ENCODE measurements around the gene SPOCK1. TPM values are rescaled to one million over a fixed set of nuclear protein-coding genes. Genes with fewer than 3 reads are reported as not detected.
"Not testable (repeated sequence)": the region's sequence is repeated elsewhere in the genome, so short reads cannot be mapped to it uniquely, and the experiment has no call there.

SPOCK1 gene
- polyA plus RNA-seq, 2 donors, result 0.86 to 0.88 TPM

DNA sequence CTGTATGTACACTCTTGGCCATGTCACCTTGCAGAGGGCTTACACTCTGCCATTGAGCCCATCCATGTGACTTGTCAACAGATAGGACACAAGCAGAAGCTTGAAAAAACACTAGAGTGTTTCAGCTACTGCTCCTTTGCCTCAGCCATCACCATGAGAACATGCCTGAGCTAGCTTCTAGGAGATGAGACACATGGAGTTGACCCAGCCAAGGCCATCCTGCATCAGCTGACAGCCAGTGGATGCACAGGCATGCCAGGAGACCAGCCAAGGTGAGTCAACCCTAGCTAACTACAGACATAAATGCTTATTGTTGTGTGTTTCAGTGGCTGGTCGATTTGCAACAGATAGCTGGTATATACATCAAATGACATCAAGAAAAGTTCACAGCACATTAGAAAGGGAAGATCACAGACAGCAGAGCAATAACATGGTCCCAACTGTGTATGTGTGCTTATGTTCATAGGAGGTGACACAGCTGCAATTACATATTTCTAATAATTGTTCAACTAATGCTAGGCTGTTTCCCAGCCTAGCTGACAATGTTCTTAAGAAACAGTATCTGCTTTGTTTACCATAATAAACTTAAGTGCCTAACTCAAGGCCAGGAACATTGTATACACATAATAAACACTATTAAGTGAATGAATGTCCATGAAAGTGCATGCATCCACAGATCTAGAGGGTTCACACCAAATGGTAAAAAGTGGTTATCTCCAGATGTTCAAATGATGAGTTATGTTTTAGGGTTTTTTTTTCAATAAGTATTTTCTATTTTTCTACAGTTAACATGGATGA is 105.7 kb downstream of the SPOCK1 start:
- H3K36me3 ChIP-seq (ENCODE audit: control insufficient read depth in 2 of 2, insufficient read depth in 2 of 2, low read length in 1 of 2), result no peaks in the 10 kb centered on the region
- 33 to 40% methylated on average over 1 of the region's 1 CpG for WGBS, 2 donors
- H3K4me3 ChIP-seq (ENCODE audit: low read depth in 1 of 2, low read length in 2 of 2), result no peak overlapping the region
- no peaks in the 10 kb centered on the region for H3K4me1 ChIP-seq (ENCODE audit: control insufficient read depth in 2 of 2, insufficient read depth in 2 of 2, low read length in 1 of 2)
- H3K27ac ChIP-seq (ENCODE audit: low read depth in 2 of 2, low read length in 1 of 2), result no peak overlapping the region
- H3K9me3 ChIP-seq (ENCODE audit: control insufficient read depth in 2 of 2, insufficient read depth in 1 of 2, low read depth in 1 of 2, low read length in 1 of 2), result no peaks in the 10 kb centered on the region
- no peaks in the 10 kb centered on the region for H3K27me3 ChIP-seq (ENCODE audit: control insufficient read depth in 1 of 2, insufficient read depth in 2 of 2, low read length in 2 of 2)

DNA sequence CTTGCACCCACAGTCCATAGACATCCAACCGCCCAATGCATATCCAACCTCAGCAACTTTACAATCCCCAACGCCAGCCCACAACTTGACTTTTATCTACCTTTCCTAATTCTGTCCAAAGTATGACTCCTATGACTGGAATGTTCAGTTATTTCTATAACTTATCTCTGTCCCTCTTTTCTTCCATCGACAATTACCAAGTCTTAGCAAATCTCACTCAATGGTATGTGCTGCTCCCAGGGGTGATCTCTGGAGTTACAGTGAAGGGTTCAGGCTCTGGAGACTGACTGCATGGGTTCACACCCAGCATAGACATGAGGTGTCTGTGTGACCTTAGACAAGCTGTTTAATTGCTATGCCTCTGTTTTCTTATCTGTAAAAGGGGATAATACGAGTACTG is 106.9 kb downstream of the SPOCK1 start:
- Histone ChIP-seq H3K4me1 (ENCODE audit: control insufficient read depth in 2 of 2, insufficient read depth in 2 of 2, low read length in 1 of 2) (no peaks in the 10 kb centered on the region), H3K9me3 (ENCODE audit: control insufficient read depth in 2 of 2, insufficient read depth in 1 of 2, low read depth in 1 of 2, low read length in 1 of 2) (no peaks in the 10 kb centered on the region), H3K27me3 (ENCODE audit: control insufficient read depth in 1 of 2, insufficient read depth in 2 of 2, low read length in 2 of 2) (no peaks in the 10 kb centered on the region), H3K4me3 (ENCODE audit: low read depth in 1 of 2, low read length in 2 of 2) (no peak overlapping the region), H3K36me3 (ENCODE audit: control insufficient read depth in 2 of 2, insufficient read depth in 2 of 2, low read length in 1 of 2) (no peaks in the 10 kb centered on the region), H3K27ac (ENCODE audit: low read depth in 2 of 2, low read length in 1 of 2) (no peak overlapping the region)
- WGBS, 2 donors, result 88 to 89% methylated on average over 4 of the region's 4 CpGs

DNA sequence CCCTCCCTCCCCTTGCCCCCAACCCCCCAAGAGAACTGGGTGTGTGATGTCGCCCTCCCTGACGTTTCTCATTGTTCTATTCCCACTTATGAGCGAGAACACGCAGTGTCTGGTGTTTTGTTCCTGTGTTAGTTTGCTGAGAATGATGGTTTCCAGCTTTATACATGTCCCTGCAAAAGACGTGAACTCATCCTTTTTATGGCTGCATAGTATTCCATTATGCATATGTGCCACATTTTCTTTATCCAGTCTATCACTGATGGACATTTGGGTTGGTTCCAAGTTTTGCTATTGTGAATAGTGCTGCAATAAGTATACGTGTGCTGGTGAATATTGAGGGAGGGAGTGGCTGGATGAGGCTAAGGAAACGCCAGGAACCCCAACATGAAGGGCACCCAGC is 108.1 kb downstream of the SPOCK1 start:
- H3K27ac ChIP-seq (ENCODE audit: low read depth in 2 of 2, low read length in 1 of 2); H3K27me3 ChIP-seq (ENCODE audit: control insufficient read depth in 1 of 2, insufficient read depth in 2 of 2, low read length in 2 of 2); H3K4me3 ChIP-seq (ENCODE audit: low read depth in 1 of 2, low read length in 2 of 2); H3K9me3 ChIP-seq (ENCODE audit: control insufficient read depth in 2 of 2, insufficient read depth in 1 of 2, low read depth in 1 of 2, low read length in 1 of 2); H3K36me3 ChIP-seq (ENCODE audit: control insufficient read depth in 2 of 2, insufficient read depth in 2 of 2, low read length in 1 of 2); H3K4me1 ChIP-seq (ENCODE audit: control insufficient read depth in 2 of 2, insufficient read depth in 2 of 2, low read length in 1 of 2): not testable (repeated sequence)
- WGBS, 2 donors, result 90 to 92% methylated on average over 7 of the region's 7 CpGs

DNA sequence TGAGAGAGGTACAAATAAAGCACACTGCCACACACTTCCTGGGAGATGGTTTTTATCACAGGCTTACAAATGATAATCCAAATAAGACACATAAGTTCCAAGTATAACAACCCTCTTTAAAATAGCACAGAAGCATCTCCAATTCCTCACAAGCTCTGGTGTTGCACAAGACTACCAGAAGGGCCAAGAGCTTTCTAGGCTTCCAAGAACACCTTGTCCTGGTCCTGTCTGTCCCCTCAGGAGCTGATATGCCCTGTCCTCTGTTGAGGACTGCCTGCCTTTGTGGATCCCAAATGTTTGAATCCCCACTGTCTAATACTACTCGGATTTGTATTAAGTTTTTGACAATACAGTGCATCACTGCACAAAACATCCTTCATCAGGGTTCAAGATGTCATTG is 110.1 kb downstream of the SPOCK1 start:
- Histone ChIP-seq H3K9me3 (ENCODE audit: control insufficient read depth in 2 of 2, insufficient read depth in 1 of 2, low read depth in 1 of 2, low read length in 1 of 2) (peaks cover 0 to 2% of the 10 kb centered on the region in 2 donors), H3K36me3 (ENCODE audit: control insufficient read depth in 2 of 2, insufficient read depth in 2 of 2, low read length in 1 of 2) (no peaks in the 10 kb centered on the region), H3K27ac (ENCODE audit: low read depth in 2 of 2, low read length in 1 of 2) (no peak overlapping the region), H3K4me1 (ENCODE audit: control insufficient read depth in 2 of 2, insufficient read depth in 2 of 2, low read length in 1 of 2) (no peaks in the 10 kb centered on the region), H3K4me3 (ENCODE audit: low read depth in 1 of 2, low read length in 2 of 2) (no peak overlapping the region), H3K27me3 (ENCODE audit: control insufficient read depth in 1 of 2, insufficient read depth in 2 of 2, low read length in 2 of 2) (no peaks in the 10 kb centered on the region)
- WGBS, 2 donors, result 70 to 71% methylated on average over 1 of the region's 1 CpG

DNA sequence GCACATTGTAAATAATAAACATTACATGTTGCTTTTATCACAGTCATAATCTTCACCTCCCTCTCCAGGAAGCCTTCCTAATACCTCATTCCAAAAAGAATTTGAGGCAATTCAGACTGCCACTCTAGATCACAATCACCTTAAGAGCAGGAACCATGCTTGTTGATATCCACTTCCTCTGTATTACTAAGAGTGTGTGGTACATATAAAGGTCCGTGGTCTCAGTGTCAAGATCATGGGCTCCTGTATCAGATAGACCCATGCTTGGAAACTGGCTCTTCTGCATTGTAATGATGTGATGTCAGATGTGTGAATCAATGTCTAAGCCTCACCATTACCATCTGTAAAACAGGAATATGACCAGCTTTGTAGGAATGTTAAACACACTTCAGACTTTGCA is 114.1 kb downstream of the SPOCK1 start:
- 76 to 77% methylated on average over 1 of the region's 1 CpG for WGBS, 2 donors
- Histone ChIP-seq H3K4me1 (ENCODE audit: control insufficient read depth in 2 of 2, insufficient read depth in 2 of 2, low read length in 1 of 2) (no peaks in the 10 kb centered on the region), H3K27me3 (ENCODE audit: control insufficient read depth in 1 of 2, insufficient read depth in 2 of 2, low read length in 2 of 2) (no peaks in the 10 kb centered on the region), H3K27ac (ENCODE audit: low read depth in 2 of 2, low read length in 1 of 2) (no peak overlapping the region), H3K4me3 (ENCODE audit: low read depth in 1 of 2, low read length in 2 of 2) (no peak overlapping the region), H3K36me3 (ENCODE audit: control insufficient read depth in 2 of 2, insufficient read depth in 2 of 2, low read length in 1 of 2) (no peaks in the 10 kb centered on the region), H3K9me3 (ENCODE audit: control insufficient read depth in 2 of 2, insufficient read depth in 1 of 2, low read depth in 1 of 2, low read length in 1 of 2) (peaks cover 5 to 6% of the 10 kb centered on the region in 2 donors)

DNA sequence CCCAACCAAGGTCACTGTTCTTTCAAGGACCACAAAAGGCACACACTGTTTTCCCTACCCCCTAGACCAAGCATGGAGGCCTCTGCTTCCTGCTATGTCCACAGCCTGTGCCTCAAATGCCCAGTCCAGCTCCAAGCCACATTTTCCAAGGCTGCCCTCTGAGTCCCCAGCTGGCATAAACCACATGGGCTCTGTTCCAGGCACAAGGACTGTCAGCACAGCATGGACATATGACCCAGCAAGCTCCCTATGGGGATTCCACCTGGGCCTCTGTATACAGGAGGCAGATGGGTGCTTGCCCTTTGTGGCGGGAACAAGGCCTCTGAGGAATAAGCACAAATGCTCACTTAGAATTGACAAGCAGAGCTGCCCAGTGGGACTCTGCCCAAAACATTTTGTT is 115.2 kb downstream of the SPOCK1 start:
- no peak overlapping the region for H3K4me3 ChIP-seq (ENCODE audit: low read depth in 1 of 2, low read length in 2 of 2)
- no peaks in the 10 kb centered on the region for H3K27me3 ChIP-seq (ENCODE audit: control insufficient read depth in 1 of 2, insufficient read depth in 2 of 2, low read length in 2 of 2)
- WGBS, 2 donors, result 97 to 100% methylated on average over 1 of the region's 1 CpG
- no peak overlapping the region for H3K27ac ChIP-seq (ENCODE audit: low read depth in 2 of 2, low read length in 1 of 2)
- no peaks in the 10 kb centered on the region for H3K4me1 ChIP-seq (ENCODE audit: control insufficient read depth in 2 of 2, insufficient read depth in 2 of 2, low read length in 1 of 2)
- no peaks in the 10 kb centered on the region for H3K36me3 ChIP-seq (ENCODE audit: control insufficient read depth in 2 of 2, insufficient read depth in 2 of 2, low read length in 1 of 2)
- H3K9me3 ChIP-seq (ENCODE audit: control insufficient read depth in 2 of 2, insufficient read depth in 1 of 2, low read depth in 1 of 2, low read length in 1 of 2), result peaks cover 5 to 6% of the 10 kb centered on the region in 2 donors

DNA sequence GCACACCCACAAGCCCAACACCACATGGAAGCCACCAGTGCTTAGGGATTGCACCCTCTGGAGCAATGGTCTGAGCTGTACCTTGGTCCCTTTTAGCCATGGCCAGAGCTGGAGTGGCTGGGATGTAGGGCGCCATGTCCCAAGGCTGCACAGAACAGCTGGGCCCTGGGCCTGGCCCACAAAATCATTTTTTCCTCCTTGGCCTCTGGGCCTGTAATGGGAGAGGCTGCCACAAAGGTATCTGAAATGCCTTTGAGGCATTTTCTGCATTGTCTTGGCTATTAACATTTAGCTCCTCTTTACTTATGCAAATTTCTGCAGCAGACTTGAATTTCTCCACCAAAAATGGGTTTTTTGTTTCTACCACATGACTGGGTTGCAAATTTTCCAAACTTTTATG is 117.6 kb downstream of the SPOCK1 start:
- no peak overlapping the region for H3K27ac ChIP-seq (ENCODE audit: low read depth in 2 of 2, low read length in 1 of 2)
- H3K4me3 ChIP-seq (ENCODE audit: low read depth in 1 of 2, low read length in 2 of 2), result no peak overlapping the region
- H3K4me1 ChIP-seq (ENCODE audit: control insufficient read depth in 2 of 2, insufficient read depth in 2 of 2, low read length in 1 of 2), result no peaks in the 10 kb centered on the region
- peaks cover 5 to 6% of the 10 kb centered on the region in 2 donors for H3K9me3 ChIP-seq (ENCODE audit: control insufficient read depth in 2 of 2, insufficient read depth in 1 of 2, low read depth in 1 of 2, low read length in 1 of 2)
- 90 to 93% methylated on average over 1 of the region's 1 CpG for WGBS, 2 donors
- no peaks in the 10 kb centered on the region for H3K27me3 ChIP-seq (ENCODE audit: control insufficient read depth in 1 of 2, insufficient read depth in 2 of 2, low read length in 2 of 2)
- H3K36me3 ChIP-seq (ENCODE audit: control insufficient read depth in 2 of 2, insufficient read depth in 2 of 2, low read length in 1 of 2), result no peaks in the 10 kb centered on the region

DNA sequence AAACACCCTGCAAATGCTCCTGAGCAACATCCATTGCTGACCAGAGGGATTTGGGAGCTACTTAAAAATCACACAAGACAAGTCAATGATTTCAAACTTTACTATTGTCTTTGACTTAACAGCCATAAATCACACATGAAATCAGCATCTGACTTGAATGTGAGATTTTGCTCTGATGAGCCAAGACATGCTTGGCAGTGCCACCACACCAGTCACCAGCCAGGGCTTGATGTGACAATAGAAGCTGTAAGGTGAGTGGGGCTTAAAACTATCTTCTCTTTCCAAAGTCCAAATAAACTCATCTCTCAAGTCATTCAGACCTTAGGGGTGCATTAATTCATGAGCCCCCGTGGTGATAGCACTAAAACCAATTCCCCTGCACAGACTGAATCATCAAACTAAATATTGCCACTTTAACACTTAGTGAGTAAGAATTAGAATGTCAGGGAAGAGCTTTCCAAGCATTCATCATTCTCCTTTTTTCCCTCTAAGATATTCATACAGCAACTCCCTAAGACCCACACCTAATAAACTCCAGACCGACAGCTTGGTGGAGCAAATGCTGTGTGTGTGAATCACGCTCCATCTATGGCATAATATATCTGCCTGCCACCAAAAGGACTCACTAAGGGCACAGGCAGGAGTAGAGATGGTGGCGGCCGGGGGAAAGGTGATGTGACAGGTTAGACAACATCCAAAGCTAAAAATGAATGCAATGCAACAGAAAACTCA is 119.4 kb downstream of the SPOCK1 start:
- H3K4me1 ChIP-seq (ENCODE audit: control insufficient read depth in 2 of 2, insufficient read depth in 2 of 2, low read length in 1 of 2), result no peaks in the 10 kb centered on the region
- WGBS, 2 donors, result 78 to 82% methylated on average over 5 of the region's 5 CpGs
- H3K9me3 ChIP-seq (ENCODE audit: control insufficient read depth in 2 of 2, insufficient read depth in 1 of 2, low read depth in 1 of 2, low read length in 1 of 2), result peaks cover 3 to 6% of the 10 kb centered on the region in 2 donors
- no peaks in the 10 kb centered on the region for H3K36me3 ChIP-seq (ENCODE audit: control insufficient read depth in 2 of 2, insufficient read depth in 2 of 2, low read length in 1 of 2)
- H3K4me3 ChIP-seq (ENCODE audit: low read depth in 1 of 2, low read length in 2 of 2), result no peak overlapping the region
- no peak overlapping the region for H3K27ac ChIP-seq (ENCODE audit: low read depth in 2 of 2, low read length in 1 of 2)
- H3K27me3 ChIP-seq (ENCODE audit: control insufficient read depth in 1 of 2, insufficient read depth in 2 of 2, low read length in 2 of 2), result no peaks in the 10 kb centered on the region

DNA sequence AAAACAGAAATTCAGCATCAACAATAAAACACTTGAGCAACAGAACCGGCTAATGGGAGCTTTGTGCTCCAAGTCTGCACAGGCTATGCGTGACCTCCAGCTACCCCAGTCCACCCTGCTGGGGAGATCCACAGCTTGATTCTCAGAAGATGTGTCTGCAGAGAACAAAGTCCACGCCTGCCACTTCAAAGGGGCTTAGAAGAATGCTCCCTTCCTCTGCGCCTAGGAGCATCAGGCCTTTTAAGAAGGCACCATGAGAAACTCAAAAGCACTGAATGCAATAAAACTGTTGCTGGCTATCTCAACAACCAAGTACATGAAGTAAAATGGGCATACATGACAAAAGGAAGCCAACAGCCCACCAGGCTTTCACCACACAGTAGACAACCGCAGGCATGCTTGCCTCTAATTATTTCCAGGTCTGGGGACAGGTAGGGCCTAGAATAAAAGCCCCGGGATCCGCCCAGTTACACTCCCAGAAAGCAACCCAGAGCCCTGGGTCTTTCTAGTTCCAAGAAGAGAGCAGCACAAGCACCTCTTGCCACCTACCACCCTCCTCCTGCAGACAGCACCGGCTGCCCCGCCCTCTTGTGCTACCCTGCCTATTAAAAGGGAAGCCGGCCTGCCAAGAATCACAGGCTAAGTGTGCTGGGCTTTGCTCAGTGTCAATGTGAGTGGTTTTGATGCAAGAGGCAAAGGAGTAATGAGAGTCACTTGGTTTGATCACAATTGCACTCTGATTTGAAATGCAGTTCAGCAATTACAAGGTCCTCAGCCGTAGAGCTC is 123.2 kb downstream of the SPOCK1 start:
- Histone ChIP-seq H3K4me3 (ENCODE audit: low read depth in 1 of 2, low read length in 2 of 2) (no peak overlapping the region), H3K4me1 (ENCODE audit: control insufficient read depth in 2 of 2, insufficient read depth in 2 of 2, low read length in 1 of 2) (no peaks in the 10 kb centered on the region), H3K27ac (ENCODE audit: low read depth in 2 of 2, low read length in 1 of 2) (no peak overlapping the region), H3K9me3 (ENCODE audit: control insufficient read depth in 2 of 2, insufficient read depth in 1 of 2, low read depth in 1 of 2, low read length in 1 of 2) (no peaks in the 10 kb centered on the region), H3K27me3 (ENCODE audit: control insufficient read depth in 1 of 2, insufficient read depth in 2 of 2, low read length in 2 of 2) (no peaks in the 10 kb centered on the region), H3K36me3 (ENCODE audit: control insufficient read depth in 2 of 2, insufficient read depth in 2 of 2, low read length in 1 of 2) (no peaks in the 10 kb centered on the region)
- WGBS, 2 donors, result 74 to 76% methylated on average over 11 of the region's 11 CpGs

Data from esophagus (tissue), 2 donors.